Right lobe of liver (tissue), 6 donors: ENCODE data around the gene XRCC4. TPM values are rescaled to one million over a fixed set of nuclear protein-coding genes. Genes with fewer than 3 reads are reported as not detected.

ENCODE experiments used
- ATAC-seq, 4 donors: fragments of 200-7000 bp; cut with Tn5 transposase; one replicate each; pipeline ENCODE4 v1.9.1; 2020; ENCODE audit warnings: mild to moderate bottlenecking in 4 of 4, moderate library complexity in 4 of 4
- DNase-seq, 3 donors: peaks; one replicate each; pipeline ENCODE4 v3.0.0-alpha.2; 2020
- H3K27ac ChIP-seq, 3 donors: fragments of 200-600 bp; one replicate each; pipeline ENCODE4 v1.8.0; 2022
- H3K27me3 ChIP-seq, 2 donors: fragments of 200-600 bp; one replicate each; pipeline ENCODE4 v1.8.0; 2022
- H3K36me3 ChIP-seq, 4 donors: fragments of 200-600 bp; sonication (generic) in 1 of 4; one replicate each; pipeline versions ENCODE4 v1.5.1 to v1.8.0; 2017 to 2022; ENCODE audit warnings: control low read depth in 1 of 4
- H3K4me1 ChIP-seq, 4 donors: fragments of 200-600 bp; sonication (generic) in 1 of 4; one replicate each; pipeline versions ENCODE4 v1.5.1 to v1.8.0; 2017 to 2022; ENCODE audit warnings: control low read depth in 1 of 4
- H3K4me3 ChIP-seq, 3 donors: fragments of 200-600 bp; one replicate each; pipeline ENCODE4 v1.8.0; 2022
- H3K9me3 ChIP-seq, 4 donors: fragments of 200-600 bp; sonication (generic) in 1 of 4; one replicate each; pipeline versions ENCODE4 v1.5.1 to v1.8.0; 2017 to 2022; ENCODE audit warnings: control low read depth in 1 of 4
- intact Hi-C, 2 donors: fragments of 100-400 bp; cut with DNase I; formaldehyde crosslinking; loops; one replicate each; pipeline versions ENCODE4 v1.11.2 to v1.14.1; 2022
- small RNA-seq, 2 experiments: library from RNA; depleted of rRNA; stranded (forward); fragments of <200 nt; gene quantifications; one replicate each; pipeline ENCODE3, GENCODE V24; 2016
- total RNA-seq, 6 experiments: library from RNA; depleted of rRNA in 2 of 6; stranded (reverse); fragments of >200 nt in 2 of 6; fragmentation: NEBNext Ultra II Directional in 3 of 6; extraction: Animal tissue kit (Norgen Biotek cat#: 25700) in 3 of 6; gene quantifications; one replicate each; pipeline versions ENCODE4 v1.1.0 to v1.2.4, GENCODE V29; 2016 to 2023
- TF ChIP-seq, protein P1 (sequence below), 4 donors: fragments of 200-600 bp in 3 of 4; fragments of 450-650 bp in 1 of 4; IDR thresholded peaks; one replicate each; pipeline versions ENCODE4 v1.5.1 to v1.8.0; 2016 to 2022; ENCODE audit warnings: antibody characterized with exemption in 4 of 4, mild to moderate bottlenecking in 2 of 4
- donor health status: DM: no; HTN: yes; CAD: no.
- donor health status: DM: no; HTN: no; CAD: no.
- donor health status: DM: no; HTN: no; CAD: no.
- donor health status: DM: no; HTN: yes; CAD: no.
- donor health status: DM: no; HTN: yes; CAD: no.

XRCC4 gene
- total RNA-seq, 6 experiments from 2014 or later = 1.6 to 4.8 (median 2.5) TPM

DNA sequence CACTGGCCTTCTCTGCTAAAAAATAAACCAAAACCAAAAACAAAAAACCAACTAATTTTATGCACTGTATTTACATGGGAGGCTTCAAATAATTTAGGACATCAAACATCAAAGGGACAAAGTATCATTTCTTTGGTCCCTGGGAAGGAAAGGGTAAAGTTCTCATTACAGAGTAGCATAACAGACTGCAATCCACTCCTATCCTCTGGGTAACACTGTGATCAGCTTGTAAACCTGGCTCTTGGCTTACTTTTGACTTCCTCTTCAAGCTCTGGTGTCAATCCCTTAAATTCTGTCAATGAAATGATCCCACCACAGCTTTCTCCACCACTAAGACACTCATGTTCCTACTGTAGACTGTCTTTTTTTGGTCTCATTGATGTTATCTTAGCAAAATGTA, 324.4 kb downstream of the XRCC4 start:
- no peaks in the 10 kb centered on the region for H3K27me3 ChIP-seq
- intact Hi-C loops = no loop called here
- H3K36me3 ChIP-seq = no peaks in the 10 kb centered on the region
- ATAC-seq (no peak), DNase-seq (no peak)
- H3K9me3 ChIP-seq = no peaks in the 10 kb centered on the region
- H3K4me3 ChIP-seq = no peak overlapping the region
- TF ChIP-seq, protein P1, sequence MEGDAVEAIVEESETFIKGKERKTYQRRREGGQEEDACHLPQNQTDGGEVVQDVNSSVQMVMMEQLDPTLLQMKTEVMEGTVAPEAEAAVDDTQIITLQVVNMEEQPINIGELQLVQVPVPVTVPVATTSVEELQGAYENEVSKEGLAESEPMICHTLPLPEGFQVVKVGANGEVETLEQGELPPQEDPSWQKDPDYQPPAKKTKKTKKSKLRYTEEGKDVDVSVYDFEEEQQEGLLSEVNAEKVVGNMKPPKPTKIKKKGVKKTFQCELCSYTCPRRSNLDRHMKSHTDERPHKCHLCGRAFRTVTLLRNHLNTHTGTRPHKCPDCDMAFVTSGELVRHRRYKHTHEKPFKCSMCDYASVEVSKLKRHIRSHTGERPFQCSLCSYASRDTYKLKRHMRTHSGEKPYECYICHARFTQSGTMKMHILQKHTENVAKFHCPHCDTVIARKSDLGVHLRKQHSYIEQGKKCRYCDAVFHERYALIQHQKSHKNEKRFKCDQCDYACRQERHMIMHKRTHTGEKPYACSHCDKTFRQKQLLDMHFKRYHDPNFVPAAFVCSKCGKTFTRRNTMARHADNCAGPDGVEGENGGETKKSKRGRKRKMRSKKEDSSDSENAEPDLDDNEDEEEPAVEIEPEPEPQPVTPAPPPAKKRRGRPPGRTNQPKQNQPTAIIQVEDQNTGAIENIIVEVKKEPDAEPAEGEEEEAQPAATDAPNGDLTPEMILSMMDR (IDR thresholded peaks at IDR 0.05) = no peak
- no peaks in the 10 kb centered on the region for H3K4me1 ChIP-seq
- H3K27ac ChIP-seq = no peak overlapping the region

Small RNA genes within 50 kb of the gene (small RNA-seq; reads per million reads assigned to genes)
- 3.6 to 4.6 reads per million in 2 experiments for gene SCARNA18

Other genes starting within 250 kb of the XRCC4 start
- gene TMEM167A, start 153 bp upstream of the XRCC4 start, total RNA-seq = 10 to 100 TPM; 22.4 to 48.4 (median 39.0) TPM